HG03175 (cell line): ENCODE data around the gene LAMA5.

Source experiments
- ATAC-seq: cut with Tn5 transposase; IDR thresholded peaks from one replicate; pipeline ENCODE4 v1.9.1; 2021; ENCODE audit warnings: mild to moderate bottlenecking, moderate library complexity; ENCODE audit not compliant: unreplicated experiment

The LAMA5 gene

DNA sequence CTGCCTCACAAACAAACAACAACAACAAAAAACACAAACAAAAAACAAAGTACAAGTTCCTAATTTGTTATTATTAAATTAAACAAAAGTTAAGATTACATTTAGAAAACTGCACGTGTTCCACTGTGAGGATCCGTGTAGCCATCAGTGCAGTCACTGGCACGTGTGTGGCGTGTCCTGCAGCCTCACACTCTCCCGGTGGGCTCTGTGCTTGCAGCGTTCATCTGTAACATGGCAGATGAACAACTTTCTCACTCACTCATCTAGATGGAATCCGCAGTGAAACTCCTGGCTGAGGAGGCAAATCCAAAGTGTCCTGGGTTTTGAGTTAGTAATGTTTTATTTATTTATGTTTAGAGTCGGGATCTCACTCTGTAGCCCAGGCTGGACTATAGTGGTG lies 77.2 kb downstream of the LAMA5 start:
- ATAC-seq, result no peak

DNA sequence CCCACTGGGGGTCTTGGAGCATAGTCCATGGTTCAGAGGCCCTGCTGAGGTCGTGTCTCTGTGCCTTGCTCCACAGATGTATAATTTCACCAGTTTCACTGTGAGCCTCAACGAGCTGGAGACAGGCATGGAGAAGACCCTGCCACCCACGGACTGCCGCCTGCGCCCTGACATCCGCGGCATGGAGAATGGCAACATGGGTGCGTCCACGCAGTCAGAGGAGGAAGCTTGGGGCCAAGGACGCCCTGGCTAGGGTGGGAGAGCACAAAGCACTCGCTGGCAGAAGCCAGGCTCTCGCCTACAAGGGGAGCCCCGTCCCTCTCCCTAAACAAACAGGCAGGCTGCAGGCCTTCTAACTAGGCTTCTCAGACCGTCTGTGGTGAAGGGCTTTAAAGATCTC lies 78.0 kb downstream of the LAMA5 start:
- no peak for ATAC-seq

DNA sequence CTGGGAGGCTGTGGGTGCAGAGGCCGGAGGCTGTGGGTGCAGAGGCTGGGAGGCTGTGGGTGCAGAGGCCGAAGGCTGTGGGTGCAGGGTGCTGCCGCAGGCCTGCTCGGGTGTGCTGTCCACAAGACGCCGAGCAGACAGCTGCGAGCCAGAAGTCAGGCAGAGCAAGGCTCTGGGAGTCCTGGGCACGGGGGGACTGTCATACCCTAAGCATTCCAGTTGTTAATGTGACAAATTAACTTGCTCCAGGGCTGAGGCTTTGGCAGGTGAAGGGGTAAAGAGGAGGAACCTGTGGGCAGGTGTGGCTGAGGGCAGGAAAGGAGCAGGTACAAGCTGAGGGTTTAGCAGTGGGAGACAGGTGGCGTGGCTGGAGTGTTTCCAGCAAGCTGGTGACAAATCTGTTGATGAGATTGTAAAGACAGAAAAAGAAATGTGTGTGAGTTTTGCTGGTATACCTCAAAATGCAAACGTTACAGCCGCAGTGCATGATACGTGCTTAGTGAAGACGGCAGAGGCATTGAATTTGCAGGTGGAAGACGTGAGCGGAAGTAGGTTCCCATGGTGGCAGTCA lies 78.5 kb downstream of the LAMA5 start:
- ATAC-seq, result no peak

DNA sequence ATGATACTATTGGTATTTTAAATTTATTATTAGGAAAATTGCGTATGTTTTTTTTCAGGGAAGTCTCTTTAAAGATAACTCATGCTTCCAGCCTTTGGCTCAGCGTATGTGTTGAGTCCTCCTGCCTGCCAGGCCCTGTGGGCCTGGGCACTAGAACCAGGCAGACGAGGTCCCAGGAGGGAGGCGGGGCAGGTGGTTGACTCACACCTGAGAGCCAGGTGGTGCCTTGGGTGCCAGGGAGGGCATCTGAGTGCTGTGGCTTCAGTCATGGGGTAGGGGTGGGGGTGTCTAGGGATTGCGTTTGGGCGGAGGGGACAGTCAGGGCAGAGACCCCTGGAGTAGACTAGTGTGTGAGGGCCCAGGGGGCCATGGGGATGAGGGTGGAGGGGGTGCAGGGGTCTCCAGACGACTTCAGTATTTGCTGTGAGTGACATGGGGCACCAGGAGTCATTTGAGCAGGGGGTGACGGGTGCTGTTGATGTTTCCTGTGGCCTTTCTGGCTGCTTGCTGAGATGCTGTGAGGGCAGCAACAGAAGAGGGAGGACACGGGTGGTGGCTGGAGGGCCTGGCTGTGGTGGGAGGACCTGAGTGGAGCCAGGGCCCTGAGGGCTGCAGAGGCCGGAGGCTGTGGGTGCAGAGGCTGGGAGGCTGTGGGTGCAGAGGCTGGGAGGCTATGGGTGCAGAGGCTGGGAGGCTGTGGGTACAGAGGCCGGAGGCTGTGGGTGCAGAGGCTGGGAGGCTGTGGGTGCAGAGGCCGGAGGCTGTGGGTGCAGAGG lies 79.2 kb downstream of the LAMA5 start:
- no peak for ATAC-seq

DNA sequence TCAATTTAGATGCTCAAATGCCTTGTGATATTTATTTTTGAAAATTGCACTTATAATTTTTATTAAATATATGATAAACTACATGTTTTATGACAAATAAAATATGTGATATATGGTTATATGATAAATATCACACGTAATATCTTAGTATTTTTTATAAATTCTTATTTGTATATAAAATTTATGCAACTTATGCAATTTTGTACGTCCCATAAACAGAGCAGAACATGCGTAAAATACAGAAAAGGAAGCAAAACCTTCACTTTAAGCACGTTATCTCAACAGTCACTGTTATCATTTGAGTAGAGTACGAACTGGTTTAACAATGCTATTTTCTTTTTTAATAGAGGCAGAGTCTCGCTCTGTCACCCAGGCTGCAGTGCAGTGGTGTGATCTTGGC lies 80.0 kb downstream of the LAMA5 start:
- ATAC-seq, result no peak

DNA sequence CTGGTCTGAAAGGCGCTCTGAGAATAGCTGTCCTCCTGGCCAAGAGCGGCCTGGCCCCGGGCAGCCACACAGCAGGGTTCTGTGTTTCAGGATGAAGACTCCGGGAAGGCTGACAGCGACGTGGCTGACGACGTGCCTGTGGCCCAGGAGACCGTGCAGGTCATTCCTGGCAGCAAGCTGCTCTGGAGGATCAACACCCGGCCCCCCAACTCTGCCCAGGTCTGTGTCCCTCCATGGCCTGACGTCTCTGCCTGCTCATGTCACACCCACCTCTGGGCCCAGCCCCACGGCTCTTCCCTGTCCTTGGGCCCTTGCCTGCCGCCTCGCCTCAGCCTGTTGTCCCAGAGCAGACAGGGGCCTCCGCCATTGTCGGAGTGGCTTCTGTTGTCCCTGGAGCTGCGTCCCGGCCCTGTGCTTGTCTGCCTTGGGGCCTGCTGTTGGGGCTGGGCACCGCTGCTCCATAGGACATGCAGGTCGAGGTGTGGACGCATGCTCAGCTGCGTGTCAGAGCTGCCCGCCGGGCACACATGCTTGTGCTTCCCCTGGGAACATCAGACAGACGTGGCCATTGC lies 80.5 kb downstream of the LAMA5 start:
- no peak for ATAC-seq

DNA sequence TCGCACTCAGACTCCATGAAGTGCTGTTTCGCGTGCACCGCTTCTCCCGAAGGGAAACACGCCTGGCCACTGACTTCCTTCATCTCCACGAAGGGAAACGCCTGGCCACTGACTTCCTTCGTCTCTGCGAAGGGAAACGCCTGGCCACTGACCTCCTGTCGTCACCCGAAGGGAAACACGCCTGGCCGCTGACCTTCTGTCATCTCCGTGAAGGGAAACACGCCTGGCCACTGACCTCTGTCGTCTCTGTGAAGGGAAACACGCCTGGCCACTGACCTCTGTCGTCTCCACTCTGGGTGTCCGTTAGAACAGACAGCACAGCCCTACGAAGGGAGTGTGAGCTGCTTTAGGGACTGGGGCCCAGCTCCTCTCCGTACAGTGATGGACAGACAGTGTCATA lies 81.4 kb downstream of the LAMA5 start:
- ATAC-seq, result no peak

DNA sequence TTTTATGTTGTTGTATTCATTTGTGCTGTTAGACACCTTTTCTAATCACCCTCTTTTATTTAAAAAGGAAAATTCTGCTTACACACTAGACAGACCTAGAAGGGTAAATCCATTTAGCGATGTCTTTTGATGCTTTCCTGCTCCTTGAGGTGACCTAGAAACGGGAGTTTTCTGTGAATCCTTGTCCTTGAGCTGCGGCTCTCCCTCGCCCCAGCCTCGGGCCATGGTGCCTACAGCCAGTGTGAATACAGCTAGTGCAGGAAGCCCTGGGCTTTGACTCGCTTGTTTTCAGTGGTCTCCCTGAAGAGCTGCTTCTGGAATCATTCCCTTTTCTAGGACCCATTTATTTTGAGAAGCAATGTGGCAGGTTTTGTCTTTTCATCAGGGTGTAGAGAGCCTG lies 82.0 kb downstream of the LAMA5 start:
- no peak for ATAC-seq

DNA sequence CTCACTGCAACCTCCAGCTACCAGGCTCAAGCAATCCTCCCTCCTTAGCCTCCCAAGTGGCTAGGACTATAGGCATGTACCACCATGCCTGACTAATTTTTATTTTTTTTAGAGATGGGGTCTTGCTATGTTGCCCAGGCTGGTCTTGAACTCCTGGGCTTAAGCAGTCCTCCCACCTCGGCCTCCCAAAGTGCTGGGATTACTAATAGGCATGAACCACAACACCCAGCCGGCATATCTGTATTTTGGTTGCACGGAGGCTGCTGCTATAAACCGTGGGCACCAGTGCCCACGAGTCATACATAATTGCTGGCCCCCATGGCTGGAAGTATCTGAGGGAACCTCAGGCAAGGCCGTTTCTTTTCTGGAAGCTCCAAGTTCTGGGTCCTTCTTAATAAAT lies 82.7 kb downstream of the LAMA5 start:
- ATAC-seq, result no peak

DNA sequence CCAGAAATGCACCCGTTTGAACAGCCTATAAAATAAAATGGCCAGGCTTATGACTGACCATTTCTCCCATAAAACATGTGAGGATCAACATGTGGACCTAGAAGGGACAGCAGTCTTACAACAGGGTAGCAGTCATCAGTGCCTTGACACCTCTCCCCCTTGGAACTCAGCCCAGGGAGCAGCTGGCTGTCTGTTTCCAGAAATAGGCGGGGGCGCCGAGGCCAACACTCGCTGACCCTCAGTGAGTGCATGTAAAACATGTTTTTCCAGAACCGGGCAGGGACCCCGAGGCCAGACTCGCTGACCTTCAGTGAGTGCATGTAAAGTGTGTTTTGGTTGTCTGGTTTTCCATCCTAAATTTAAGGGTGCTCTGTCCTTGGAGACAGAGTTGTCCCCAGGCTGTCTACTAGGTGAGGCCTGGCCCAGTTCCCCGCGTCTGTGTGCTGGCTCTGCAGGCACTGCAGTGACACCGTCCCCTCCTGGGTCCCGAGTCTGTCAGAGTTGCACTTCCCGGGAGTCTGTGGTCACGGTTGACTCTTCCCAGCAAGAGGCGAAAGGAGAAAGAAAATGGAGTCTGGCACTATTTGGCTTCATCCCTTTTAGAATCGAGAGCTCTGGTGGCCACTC lies 84.1 kb downstream of the LAMA5 start:
- ATAC-seq, result no peak

DNA sequence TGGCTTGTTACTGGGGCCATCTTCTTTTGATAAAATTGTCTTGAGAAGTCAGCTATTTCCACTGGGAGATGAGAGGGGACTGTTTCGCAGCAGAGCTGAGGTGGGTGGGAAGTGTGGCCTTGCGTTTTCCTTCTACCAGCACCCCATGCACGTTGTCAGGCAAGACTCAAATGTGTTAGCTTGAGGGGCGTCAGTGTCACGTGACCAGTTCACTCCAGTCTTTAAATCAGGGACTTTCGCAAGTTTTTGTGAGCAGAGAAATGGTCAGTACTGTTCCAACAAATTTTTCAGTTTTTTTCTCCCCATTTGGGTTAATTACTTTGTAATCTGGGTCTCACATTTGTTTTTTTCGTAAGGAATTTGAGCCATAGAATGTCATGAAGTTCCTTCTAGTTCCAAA lies 85.0 kb downstream of the LAMA5 start:
- ATAC-seq, result no peak

DNA sequence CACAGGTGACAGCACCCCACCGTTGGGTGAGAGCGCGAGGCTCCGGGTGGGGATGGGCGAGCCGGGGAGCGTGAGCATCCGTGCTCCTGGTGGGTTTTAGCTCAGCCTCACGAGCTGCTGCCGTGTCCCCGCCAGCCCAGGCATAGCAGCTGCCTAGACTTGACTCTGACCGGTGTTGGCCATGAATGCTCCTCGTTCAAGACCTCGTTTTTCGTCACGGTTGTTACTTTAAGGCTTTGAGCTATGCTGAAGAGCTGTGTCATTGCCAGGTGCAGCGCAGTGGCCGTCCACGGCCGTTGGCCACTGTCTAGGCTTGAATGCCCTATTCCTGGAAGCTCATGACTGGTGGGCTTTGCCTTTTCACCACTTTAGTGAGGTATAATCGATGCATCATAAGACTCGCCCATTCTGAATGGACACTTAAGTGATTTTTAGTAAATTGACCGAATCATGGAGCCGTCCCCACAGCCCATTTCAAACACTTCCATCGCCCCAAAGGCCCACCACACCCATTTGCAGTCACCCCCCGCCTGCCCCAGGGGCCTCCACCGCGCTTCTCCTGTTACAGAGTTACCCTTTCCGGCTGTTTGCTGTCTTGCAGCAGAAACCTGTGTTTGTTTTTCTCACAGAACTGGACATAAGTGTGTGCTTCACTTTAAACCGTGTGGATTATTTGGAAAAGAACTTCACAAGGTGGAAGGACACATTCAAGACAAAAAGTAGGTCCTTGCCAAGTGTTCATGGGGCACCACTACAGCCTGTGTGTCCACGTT lies 85.8 kb downstream of the LAMA5 start:
- no peak for ATAC-seq

DNA sequence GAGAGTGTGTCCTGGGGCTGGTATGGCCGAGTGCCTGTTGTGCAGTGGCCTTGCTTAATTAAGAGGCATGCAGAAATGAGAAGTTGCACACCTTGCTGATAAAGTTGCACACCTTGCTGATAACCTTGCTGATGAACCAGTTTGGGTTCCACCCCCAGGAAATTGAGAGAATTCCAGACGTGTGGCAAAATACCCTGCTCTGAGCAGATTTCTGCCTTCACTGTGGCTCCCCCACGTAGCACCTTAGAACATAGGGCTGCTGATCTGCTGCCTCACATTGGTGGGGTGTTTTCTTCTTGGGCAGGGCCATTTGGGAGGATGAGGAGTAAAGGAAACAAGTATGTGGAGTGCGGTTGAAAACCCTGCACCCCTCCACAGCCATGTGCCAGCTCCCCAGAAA lies 86.8 kb downstream of the LAMA5 start:
- ATAC-seq, result no peak

DNA sequence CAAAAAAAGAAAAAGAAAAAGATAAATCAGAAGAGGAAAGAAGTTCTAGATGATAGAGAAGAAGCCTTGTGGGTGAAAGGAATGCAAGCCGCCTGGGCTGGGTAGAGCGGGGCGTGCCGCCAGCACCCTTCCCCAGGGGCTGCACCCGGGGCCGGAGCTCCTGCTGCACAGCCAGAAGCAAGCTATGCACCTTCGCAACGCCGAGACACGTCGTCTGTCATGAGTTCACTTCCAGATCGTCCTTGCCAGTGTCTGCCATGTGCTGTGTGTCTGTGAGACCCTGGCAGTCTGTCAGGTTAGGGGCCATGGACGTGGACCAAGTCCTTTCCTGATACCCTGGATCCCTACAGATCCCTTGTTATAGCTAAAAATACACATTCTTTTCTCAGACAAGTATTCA lies 89.9 kb downstream of the LAMA5 start:
- no peak for ATAC-seq

DNA sequence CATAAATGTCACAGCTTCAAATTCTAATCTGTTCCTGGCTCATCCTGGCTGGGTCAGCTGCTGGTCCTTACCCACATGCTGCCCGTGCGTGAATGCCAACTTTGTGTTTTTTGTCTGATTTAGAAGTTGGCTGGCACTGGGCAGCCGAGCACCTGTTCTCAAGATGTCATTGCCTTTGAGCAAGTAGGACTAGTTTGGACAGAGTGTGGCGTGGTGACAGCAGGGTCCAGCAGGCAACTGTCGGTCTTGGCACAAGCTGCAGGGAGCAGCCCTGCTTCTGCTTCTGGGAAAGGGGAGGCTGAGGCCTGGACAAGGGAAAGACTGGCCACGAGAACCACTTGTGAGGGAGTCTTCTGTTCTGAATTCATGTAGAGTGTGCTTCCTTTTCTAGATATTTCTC lies 90.7 kb downstream of the LAMA5 start:
- ATAC-seq, result no peak

DNA sequence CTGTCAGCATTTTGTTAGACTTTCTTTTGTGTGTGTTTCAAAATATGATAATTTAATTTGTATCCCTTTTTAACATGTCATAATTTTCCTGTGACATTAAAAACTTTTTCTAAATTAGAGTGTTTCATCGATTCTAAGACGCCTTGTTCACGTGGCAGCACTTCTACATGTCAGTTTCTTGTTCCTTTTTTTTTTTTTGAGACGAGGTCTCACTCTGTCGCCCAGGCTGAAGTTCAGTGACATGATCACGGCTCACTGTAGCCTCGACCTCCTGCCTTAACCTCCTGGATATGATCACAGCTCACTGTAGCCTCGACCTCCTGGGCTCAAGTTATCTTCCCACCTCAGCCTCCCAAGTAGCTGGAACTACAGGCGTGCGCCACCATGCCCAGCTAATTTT lies 91.9 kb downstream of the LAMA5 start:
- ATAC-seq, result no peak

DNA sequence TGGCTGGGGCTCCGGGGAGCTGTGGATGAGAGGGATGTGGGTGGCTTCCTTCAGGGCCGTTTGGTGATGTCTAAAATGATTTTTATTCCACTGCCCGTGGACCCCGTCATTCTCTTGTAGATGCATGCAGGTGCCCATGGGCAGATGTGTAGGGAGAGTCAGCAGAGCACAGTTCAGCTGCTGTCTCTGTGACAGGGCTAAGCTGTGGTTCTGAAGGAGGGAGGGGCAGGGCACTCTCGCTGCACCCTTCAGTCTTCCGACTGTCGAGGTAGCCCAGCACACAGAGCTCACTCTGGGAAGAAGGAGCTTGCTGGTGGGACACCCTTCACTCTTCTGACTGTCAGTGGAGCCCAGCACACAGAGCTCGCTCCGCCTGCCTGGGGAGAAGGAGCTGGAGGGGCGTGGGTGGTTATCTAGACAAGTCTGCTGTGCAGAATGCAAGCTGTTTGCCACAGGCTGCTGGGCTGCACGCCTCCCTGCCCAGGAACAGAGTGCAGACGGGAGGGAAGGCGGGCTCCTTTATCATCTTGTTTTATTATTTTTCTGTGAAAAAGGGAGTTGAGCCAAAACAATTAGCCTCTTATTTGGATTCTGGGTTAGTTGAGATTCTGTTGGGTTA lies 92.7 kb downstream of the LAMA5 start:
- ATAC-seq, result no peak

DNA sequence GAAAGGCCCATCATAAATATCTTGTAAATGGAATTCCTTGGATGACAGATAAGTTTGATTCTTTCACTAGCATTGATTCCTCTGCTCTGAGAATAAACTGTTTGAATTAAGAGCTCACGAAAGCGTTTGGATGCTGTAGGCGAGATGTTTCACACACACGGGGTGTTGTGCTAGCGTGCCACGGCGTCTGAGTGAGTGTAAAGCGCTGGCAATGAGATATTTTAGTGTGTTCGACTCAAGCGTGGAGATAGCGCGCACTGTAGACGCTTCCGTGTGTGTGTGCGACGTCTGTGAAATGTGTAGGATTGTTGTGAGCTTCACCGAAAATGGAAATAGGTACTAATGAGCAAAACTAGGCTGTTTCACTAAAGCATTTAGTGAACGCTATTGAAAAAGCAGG lies 93.7 kb downstream of the LAMA5 start:
- ATAC-seq, result no peak

DNA sequence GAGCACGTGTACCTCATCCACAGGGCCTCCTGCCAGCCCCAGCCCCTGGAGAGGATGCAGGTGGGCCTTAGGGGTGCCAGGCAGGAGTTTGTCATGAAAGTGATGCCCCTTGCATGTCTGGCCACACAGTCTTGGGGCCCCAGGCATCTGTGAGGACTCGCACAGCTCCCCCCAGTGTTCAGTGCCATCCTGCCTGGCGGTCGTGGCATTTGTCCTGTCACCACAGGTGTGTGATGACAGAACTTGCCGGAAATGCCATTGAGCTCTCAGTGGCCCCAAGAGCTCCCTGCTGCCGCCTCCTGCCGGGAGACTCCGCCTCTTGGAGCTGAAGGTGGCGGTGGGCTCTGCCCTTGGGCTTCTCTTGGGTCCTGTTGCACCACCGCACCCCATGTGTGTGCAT lies 94.9 kb downstream of the LAMA5 start:
- no peak for ATAC-seq

DNA sequence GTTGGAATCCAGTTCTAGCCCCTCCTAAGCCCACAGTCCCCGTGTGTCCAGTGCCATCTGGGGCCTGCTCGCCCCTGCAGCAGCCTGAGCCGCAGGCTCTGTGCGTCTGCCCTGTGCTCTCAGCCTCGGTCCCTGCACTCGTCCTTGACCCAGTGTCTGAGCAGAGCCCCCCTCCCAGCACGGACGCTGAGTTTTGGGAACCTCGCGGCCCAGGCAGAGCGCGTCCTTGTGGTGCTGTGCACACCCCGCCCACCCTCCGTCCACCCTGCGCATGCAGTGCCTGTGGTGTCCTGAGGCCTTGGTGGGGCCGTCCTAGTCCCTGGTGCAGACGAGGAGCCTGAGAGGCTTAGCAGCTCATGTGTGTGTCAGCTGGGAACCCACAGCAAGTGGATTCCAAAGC lies 97.2 kb downstream of the LAMA5 start:
- ATAC-seq, result no peak

DNA sequence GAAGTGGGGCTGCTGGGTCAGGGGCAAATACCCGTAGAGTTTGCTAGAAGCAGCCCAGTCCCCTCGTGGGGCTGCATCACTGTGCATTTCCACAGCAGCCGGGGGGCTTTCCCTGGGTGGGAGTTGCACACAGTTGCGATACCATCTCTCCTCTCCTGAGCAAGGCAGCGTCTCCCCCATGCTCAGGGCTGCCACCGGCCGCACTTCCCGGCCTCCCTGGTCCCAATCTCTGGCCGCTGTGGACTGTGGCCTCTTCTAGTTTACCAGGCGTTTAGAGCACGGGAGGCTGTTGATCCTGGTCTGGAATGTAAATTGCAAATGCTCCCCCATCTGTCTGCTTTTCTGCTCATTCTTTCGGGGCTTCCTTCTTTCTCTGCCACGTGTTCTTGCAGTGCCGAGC lies 97.7 kb downstream of the LAMA5 start:
- ATAC-seq, result no peak
